Nephron progenitor cell (in vitro differentiated cells): ENCODE measurements around the gene FOLR2.

Source experiments
- DNase-seq: peaks from one replicate; pipeline ENCODE4 v3.0.0; 2021
- H3K27ac Mint-ChIP-seq: 2 replicates; pipeline ENCODE4 v1.8.0; 2021; ENCODE audit warnings: mild to moderate bottlenecking, moderate library complexity, mixed read lengths
- H3K27me3 Mint-ChIP-seq: 2 replicates; pipeline ENCODE4 v1.8.0; 2021; ENCODE audit warnings: mild to moderate bottlenecking, low read depth, mixed read lengths; ENCODE audit not compliant: poor library complexity
- H3K36me3 Mint-ChIP-seq: 2 replicates; pipeline ENCODE4 v1.8.0; 2021; ENCODE audit warnings: low read depth, mixed read lengths
- H3K4me1 Mint-ChIP-seq: 2 replicates; pipeline ENCODE4 v1.8.0; 2021; ENCODE audit warnings: mixed read lengths
- H3K4me3 Mint-ChIP-seq: 2 replicates; pipeline ENCODE4 v1.8.0; 2021; ENCODE audit warnings: mild to moderate bottlenecking, moderate library complexity, mixed read lengths
- H3K9me3 Mint-ChIP-seq: 2 replicates; pipeline ENCODE4 v1.8.0; 2021; ENCODE audit warnings: mild to moderate bottlenecking, moderate library complexity, mixed read lengths
- CTCF ChIP-seq: fragments of 200-600 bp; sonication (generic); IDR thresholded peaks from 2 replicates; pipeline ENCODE4 v1.5.0; 2021; ENCODE audit warnings: antibody characterized with exemption

The FOLR2 gene

DNA sequence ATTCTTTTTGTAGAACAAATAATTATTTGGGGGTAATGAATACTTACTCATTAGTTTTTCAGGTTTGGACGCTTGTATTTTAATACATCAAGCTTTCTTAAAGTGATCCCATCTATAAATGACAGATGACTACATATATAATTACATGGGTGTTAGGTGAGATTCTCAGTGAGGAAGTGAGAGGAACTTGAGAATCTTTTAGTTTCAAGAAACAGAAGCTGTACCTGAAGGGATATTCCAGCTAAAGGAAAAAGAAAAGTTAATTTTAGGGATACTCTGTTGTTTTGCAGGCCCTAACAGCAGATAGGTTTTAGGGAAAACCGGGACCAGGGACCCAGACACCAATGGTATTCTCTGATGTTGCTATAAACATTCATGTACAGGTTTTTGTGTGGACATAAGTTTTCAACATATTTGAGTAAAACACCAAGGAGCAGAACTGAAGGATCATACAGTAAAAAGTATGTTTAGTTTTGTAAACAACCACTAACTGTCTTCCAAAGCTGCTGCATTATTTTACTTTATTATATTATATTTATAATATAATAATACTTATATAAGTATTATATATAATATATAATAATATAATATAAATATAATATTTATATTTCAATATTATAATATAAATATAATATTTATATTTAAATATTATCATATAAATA is 51.5 kb downstream of the FOLR2 start:
- H3K4me3 Mint-ChIP-seq: no peak overlapping the region
- H3K27me3 Mint-ChIP-seq: peaks cover 57% of the 10 kb centered on the region
- H3K9me3 Mint-ChIP-seq: no peaks in the 10 kb centered on the region
- DNase-seq: no peak
- no peaks in the 10 kb centered on the region for H3K4me1 Mint-ChIP-seq
- no peaks in the 10 kb centered on the region for H3K36me3 Mint-ChIP-seq
- no peak overlapping the region for H3K27ac Mint-ChIP-seq
- TF ChIP-seq CTCF: no peak
